Astrocyte of the cerebellum (primary cell): ENCODE data around the gene FGF9.
A peak's percentile ranks its signal among the peaks of the same experiment; 100 is the strongest.

Experiments used
- DNase-seq: peaks from one replicate; pipeline ENCODE4 v3.0.0-alpha.2; 2011; ENCODE audit warnings: low read depth
- H3K4me3 ChIP-seq: 2 replicates; pipeline ENCODE4 v1.5.1; 2011; ENCODE audit warnings: mild to moderate bottlenecking, low read depth, low read length, moderate library complexity
- in situ Hi-C: cut with HindIII; loops from 2 replicates; pipeline ENCODE4 v1.10.0; 2017; ENCODE audit warnings: low sequenced_read_pairs
- TF ChIP-seq, protein P1 (sequence below): IDR thresholded peaks from 2 replicates; pipeline ENCODE4 v1.5.1; 2012; ENCODE audit warnings: low read length, low read depth, moderate library complexity, mild to moderate bottlenecking; ENCODE audit errors: missing control alignments

The FGF9 gene

DNA sequence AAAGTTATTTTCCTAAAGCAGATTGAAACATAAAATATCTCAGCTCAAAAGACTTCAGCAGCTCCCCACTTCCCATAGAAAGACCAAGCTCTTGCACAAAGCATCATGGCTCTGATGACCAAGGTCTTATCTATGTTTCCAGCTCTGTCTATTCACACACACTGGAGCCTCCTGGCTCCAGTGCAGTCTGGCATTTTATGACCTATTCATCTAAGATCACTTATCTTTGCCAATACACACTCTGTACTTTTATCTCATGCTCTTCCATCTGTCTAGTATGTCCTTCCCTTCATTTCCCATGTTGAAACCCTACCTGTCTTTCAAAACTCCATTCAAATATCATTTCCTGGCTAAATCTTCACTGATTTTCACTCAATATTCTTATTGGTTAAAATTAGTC lies 74.4 kb downstream of the FGF9 start:
- TF ChIP-seq, protein P1, sequence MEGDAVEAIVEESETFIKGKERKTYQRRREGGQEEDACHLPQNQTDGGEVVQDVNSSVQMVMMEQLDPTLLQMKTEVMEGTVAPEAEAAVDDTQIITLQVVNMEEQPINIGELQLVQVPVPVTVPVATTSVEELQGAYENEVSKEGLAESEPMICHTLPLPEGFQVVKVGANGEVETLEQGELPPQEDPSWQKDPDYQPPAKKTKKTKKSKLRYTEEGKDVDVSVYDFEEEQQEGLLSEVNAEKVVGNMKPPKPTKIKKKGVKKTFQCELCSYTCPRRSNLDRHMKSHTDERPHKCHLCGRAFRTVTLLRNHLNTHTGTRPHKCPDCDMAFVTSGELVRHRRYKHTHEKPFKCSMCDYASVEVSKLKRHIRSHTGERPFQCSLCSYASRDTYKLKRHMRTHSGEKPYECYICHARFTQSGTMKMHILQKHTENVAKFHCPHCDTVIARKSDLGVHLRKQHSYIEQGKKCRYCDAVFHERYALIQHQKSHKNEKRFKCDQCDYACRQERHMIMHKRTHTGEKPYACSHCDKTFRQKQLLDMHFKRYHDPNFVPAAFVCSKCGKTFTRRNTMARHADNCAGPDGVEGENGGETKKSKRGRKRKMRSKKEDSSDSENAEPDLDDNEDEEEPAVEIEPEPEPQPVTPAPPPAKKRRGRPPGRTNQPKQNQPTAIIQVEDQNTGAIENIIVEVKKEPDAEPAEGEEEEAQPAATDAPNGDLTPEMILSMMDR = no peak
- in situ Hi-C loops = no loop called here
- no peak for DNase-seq
- H3K4me3 ChIP-seq = no peak overlapping the region

DNA sequence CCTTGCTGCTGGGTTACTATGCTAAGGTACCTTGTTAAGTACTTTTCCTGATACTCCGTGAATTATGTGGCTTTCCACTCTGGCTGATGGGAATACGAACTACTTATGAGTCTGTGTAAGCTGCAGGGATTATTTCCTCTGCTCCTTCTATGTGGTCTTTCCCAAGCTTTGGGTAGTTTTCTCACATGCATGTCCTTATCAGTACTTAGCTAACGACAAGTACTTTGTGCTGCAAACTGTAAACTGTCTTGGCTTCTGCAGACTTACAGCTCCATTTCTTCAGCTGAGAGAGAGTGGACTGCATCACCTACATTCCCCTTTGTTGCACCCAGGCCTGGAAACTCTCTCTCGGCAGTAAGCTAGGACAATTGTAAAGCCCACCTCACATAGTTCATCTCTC lies 76.6 kb downstream of the FGF9 start:
- in situ Hi-C loops = no loop called here
- TF ChIP-seq, protein P1 = no peak
- no peak for DNase-seq
- H3K4me3 ChIP-seq = no peak overlapping the region

DNA sequence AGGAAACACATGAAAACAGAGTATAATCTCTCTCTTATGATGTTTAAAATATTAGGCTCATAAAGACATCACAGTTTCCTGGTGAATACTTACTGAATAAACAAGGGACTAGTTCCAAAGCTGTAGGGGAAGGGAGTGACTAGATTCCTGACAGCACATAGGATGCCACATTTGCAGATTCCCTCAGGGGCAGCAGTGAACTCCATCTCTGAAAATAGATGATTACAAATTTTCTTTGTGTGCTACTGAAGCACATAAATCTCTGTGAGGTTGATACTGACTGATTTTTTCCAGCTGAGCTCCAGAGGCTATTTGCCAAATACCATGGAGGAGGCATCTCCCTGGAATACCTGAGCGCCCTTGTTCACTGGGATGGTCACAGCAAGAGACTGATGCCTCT lies 77.3 kb downstream of the FGF9 start:
- in situ Hi-C loops = no loop called here
- no peak for DNase-seq

DNA sequence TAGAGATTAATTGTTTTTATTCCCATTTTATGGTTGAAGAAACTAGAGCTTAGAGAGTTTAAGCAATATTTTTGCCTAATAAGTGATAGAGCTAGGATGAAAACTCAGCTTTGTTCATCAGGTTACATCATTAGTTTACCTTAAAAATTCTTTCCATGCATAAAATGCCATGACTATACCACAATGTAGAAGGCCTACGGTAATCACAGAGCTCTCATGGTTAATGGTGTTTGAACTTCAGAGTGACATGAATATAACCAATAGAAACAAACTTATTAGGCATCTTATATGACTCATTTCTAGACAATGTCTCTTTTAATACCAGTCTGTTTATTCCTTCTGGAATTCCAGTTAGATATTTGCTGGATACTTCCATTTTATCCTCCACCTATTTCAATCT lies 78.5 kb downstream of the FGF9 start:
- no peak overlapping the region for H3K4me3 ChIP-seq
- TF ChIP-seq, protein P1 = no peak
- DNase-seq = peak; percentile 3
- in situ Hi-C loops = no loop called here

More for the DNA sequence above, 77.3 kb downstream of the FGF9 start:
- TF ChIP-seq, protein P1 = no peak
- H3K4me3 ChIP-seq = no peak overlapping the region

DNA sequence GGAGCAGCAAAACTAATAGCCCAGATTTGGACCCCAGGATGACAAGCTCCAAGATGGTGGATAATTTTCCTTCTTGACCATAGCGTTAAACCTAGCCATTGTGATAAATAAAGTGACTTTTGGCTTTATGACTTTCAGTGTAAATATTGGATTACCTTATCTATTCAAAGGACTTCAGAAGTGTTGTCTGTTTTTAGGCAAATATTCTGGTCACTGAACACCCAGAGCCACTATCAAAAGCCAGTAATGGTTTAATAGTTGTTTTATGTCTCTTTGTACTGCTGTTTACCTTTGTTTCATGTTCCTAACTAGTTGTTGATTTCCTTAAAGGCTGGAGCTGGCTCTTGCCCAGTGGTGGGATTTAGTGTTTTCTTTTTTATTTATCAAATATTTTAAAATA lies 81.6 kb downstream of the FGF9 start:
- DNase-seq = no peak
- in situ Hi-C loops = no loop called here
- TF ChIP-seq, protein P1 = no peak
- no peak overlapping the region for H3K4me3 ChIP-seq

DNA sequence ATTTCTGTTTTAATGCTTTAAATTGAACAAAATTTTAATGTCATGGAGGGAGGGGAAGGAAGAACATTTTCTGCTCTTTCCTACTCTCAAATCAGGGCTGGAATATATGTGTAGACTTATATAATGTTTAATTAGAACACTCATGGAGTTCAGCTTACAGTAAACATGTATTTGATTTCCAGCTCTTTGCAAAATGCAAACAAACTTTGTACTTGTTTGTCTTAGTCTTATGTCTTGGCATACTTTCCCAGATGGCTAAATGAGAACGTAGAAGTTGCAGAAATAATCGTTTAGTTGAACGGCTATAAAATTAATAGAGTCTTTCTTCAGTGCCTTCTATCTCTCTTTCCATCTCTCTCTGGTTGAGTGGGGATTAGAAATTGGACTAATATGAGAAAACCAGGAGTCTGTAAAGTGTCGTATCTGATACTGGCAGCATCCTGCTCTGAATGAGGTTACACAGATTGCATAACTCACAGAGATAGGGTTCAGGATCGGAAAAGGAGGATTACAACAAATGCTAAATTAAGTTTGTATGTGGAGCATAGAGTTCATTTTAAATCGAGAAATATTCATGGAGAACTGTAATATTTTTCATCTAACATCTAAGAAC lies 82.3 kb downstream of the FGF9 start:
- in situ Hi-C loops = no loop called here
- no peak for DNase-seq
- no peak overlapping the region for H3K4me3 ChIP-seq
- TF ChIP-seq, protein P1 = no peak
